ENCODE measurements around the gene NCOA7.

- TF ChIP-seq CTCF (IDR thresholded peaks at IDR 0.05; ENCODE audit: insufficient read depth, low read length, poor library complexity, severe bottlenecking), result no peak
- no peak for TF ChIP-seq EZH2phosphoT487 (conservative IDR thresholded peaks at IDR 0.05; ENCODE audit: low read length)
These were observed 132.7 kb downstream of the NCOA7 start for GRCh38 chr6:125923366-125923877.

Measured in SU-DHL-6 (cell line).